Keratinocyte (primary cell): ENCODE measurements around the gene MOG. TPM values are rescaled to one million over a fixed set of nuclear protein-coding genes. Genes with fewer than 3 reads are reported as not detected.

Source experiments
- DNase-seq: peaks from one replicate; pipeline ENCODE4 v3.0.0-alpha.2; 2011; ENCODE audit warnings: low read depth, missing footprints, low spot score
- FAIRE-seq: peaks from 2 replicates; lab custom pipeline; 2011; peaks lifted over from hg19 to GRCh38; lab: Jason Lieb, UNC
- H2AFZ ChIP-seq: 2 replicates; pipeline ENCODE4 v1.6.0; 2012; ENCODE audit warnings: low read length, control low read depth, inconsistent platforms; ENCODE audit not compliant: control insufficient read depth
- H3K27ac ChIP-seq: 2 replicates; pipeline ENCODE4 v1.5.1; 2011; ENCODE audit warnings: low read length; ENCODE audit not compliant: control insufficient read depth, insufficient read depth
- H3K27me3 ChIP-seq: 3 replicates; pipeline ENCODE4 v1.6.0; 2011; ENCODE audit warnings: low read length; ENCODE audit not compliant: control insufficient read depth, insufficient read depth; ENCODE audit errors: extremely low read depth
- H3K36me3 ChIP-seq, 2 experiments: 2 replicates in 1 of 2; 3 replicates in 1 of 2; pipeline ENCODE4 v1.5.1; 2011; ENCODE audit warnings: low read length in 2 of 2, mild to moderate bottlenecking in 1 of 2; ENCODE audit not compliant: control insufficient read depth in 2 of 2, insufficient read depth in 2 of 2; ENCODE audit errors: extremely low read depth in 1 of 2
- H3K4me1 ChIP-seq: 3 replicates; pipeline ENCODE4 v1.5.1; 2011; ENCODE audit warnings: low read length; ENCODE audit not compliant: control insufficient read depth, insufficient read depth; ENCODE audit errors: extremely low read depth
- H3K4me2 ChIP-seq: 3 replicates; pipeline ENCODE4 v1.6.0; 2011; ENCODE audit warnings: low read depth, low read length; ENCODE audit not compliant: control insufficient read depth, insufficient read depth; ENCODE audit errors: extremely low read depth
- H3K4me3 ChIP-seq, 3 experiments: fragments of 200-600 bp in 1 of 3; sonication (generic) in 1 of 3; 2 replicates in 2 of 3; 3 replicates in 1 of 3; pipeline ENCODE4 v1.5.1; 2011 to 2016; ENCODE audit warnings: low read length in 3 of 3, mild to moderate bottlenecking in 3 of 3, control low read depth in 2 of 3, inconsistent platforms in 1 of 3, low read depth in 1 of 3, mixed read lengths in 1 of 3, mixed run types in 1 of 3, moderate library complexity in 1 of 3; ENCODE audit not compliant: control insufficient read depth in 2 of 3, insufficient read depth in 2 of 3; ENCODE audit errors: extremely low read depth in 1 of 3
- H3K79me2 ChIP-seq: 2 replicates; pipeline ENCODE4 v1.6.0; 2012; ENCODE audit warnings: low read length; ENCODE audit not compliant: control insufficient read depth, insufficient read depth
- H3K9ac ChIP-seq: 3 replicates; pipeline ENCODE4 v1.6.0; 2011; ENCODE audit warnings: low read length; ENCODE audit not compliant: control insufficient read depth, insufficient read depth; ENCODE audit errors: extremely low read depth
- H3K9me1 ChIP-seq: 3 replicates; pipeline ENCODE4 v1.6.0; 2011; ENCODE audit warnings: low read length; ENCODE audit not compliant: control insufficient read depth, insufficient read depth; ENCODE audit errors: extremely low read depth
- H3K9me3 ChIP-seq: 2 replicates; pipeline ENCODE4 v1.5.1; 2012; ENCODE audit warnings: low read depth, low read length; ENCODE audit not compliant: control insufficient read depth
- H4K20me1 ChIP-seq: 3 replicates; pipeline ENCODE4 v1.6.0; 2011; ENCODE audit warnings: low read length; ENCODE audit not compliant: control insufficient read depth, insufficient read depth; ENCODE audit errors: extremely low read depth
- EZH2 ChIP-seq: IDR thresholded peaks from one replicate; pipeline ENCODE4 v1.6.1; 2012; ENCODE audit warnings: inconsistent platforms, mild to moderate bottlenecking, low read length, moderate library complexity
- dilution Hi-C: fragments of 300-500 bp; cut with MboI; formaldehyde crosslinking; loops from one replicate; pipeline ENCODE4 v1.7.0; 2020; ENCODE audit warnings: low sequenced_read_pairs; ENCODE audit not compliant: extremely low pct_ligation_motif_present
- polyA plus RNA-seq, 5 experiments: library from polyadenylated mRNA; depleted of rRNA in 3 of 5; stranded (reverse) in 3 of 5; stranded (forward) in 1 of 5; unstranded in 1 of 5; fragments of >200 nt; gene quantifications; 1 replicate in 1 of 5; 2 replicates in 3 of 5; 3 replicates in 1 of 5; pipeline versions ENCODE4 v1.2.1 to v1.2.3, GENCODE V29; 2011 to 2012; ENCODE audit warnings: missing spikeins in 2 of 5, low read depth in 1 of 5, low replicate concordance in 1 of 5
- TF ChIP-seq, protein P1 (sequence below), 3 experiments: IDR thresholded peaks in 1 of 3; conservative IDR thresholded peaks in 1 of 3; optimal IDR thresholded peaks in 1 of 3; 2 replicates in 2 of 3; 3 replicates in 1 of 3; pipeline versions ENCODE3 to v1.5.1; 2011; ENCODE audit warnings: low read length in 3 of 3, mild to moderate bottlenecking in 3 of 3, moderate library complexity in 2 of 3, control low read depth in 1 of 3, inconsistent platforms in 1 of 3; ENCODE audit not compliant: insufficient read depth in 2 of 3; ENCODE audit errors: extremely low read depth in 1 of 3

Gene MOG
- polyA plus RNA-seq, 1 donor (not counting 4 experiments of a cell fraction or from before 2014, with no cell fraction given): not detected

DNA sequence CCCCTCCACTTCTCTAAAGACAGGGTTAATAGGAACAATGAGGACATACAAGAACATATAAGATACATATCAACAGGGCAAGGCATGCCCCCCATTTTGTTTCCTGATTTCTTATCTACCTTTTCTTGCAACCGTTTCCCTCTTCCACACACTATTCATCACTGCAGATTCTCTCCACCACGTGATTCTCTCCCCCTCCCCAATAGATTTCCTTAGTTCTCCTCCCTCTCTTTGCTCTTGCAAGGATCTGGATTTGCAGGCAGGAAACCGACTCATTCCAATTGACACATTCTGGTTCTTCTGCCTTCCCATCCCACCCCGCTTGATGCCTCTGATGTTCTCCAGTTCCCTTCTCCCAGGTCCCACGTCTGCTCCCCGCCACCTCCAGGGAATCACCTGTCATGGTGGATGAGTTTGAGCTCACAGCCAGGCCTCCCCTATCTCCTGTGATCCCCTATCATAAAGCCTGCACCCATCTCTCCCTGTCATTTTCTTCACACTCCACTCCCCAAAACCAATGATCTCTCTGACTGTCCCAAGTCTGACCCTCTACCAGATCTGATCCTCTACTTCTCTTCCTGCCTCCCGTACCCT, 31.5 kb upstream of the MOG start:
- Histone ChIP-seq H3K4me3 (no peak overlapping the region), H3K9ac (no peak overlapping the region), H4K20me1 (no peaks in the 10 kb centered on the region), H3K27me3 (no peaks in the 10 kb centered on the region), H3K79me2 (no peaks in the 10 kb centered on the region), H3K27ac (no peak overlapping the region), H3K36me3 (peaks cover 19 to 26% of the 10 kb centered on the region in 2 experiments), H3K9me3 (no peaks in the 10 kb centered on the region), H3K4me2 (no peak overlapping the region), H2AFZ (no peak overlapping the region), H3K9me1 (no peaks in the 10 kb centered on the region), H3K4me1 (peaks cover 9% of the 10 kb centered on the region)
- dilution Hi-C loops: no loop called here
- no peak for TF ChIP-seq EZH2
- DNase-seq (no peak), FAIRE-seq (no peak)

DNA sequence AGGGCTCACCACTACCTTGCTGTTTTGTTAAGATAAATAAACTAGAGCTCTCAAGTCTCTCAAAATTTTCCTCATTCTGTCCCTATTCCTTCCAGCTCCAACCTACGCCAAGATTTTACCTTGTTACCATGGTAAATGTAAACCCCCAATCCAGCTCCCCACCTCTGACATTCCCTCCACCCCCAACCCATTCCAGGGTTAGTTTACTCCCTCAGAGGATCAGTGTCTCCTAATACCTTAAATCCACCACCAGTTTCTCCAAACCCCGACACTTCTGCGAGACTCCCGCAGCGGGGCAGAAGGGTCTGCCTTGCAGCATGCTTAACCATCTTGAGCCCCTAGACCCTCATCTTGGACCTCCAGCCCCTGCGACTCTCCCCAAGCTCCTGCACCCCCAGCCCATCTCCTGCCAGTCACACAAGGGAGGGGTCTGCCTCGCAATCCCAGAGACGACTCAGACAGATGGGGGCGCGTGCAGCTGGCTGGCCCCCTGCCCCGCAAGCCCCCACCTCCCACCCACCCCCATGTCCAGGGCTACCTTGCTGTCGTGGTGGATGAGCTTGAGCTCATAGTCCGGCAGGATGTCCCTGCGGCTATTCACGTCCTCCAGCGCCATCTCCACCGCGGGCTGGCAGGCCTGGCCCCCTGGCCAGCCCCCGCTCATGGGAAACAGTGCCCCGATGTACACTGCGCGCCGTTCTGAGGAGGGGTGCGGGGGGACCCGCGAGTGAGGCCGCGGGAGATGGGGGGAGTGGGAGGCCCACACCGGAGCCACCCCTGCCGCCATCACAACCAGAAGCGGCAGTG, 29.7 kb upstream of the MOG start:
- H3K36me3 ChIP-seq: peaks cover 9 to 14% of the 10 kb centered on the region in 2 experiments
- no peak overlapping the region for H3K4me3 ChIP-seq
- no peaks in the 10 kb centered on the region for H3K9me3 ChIP-seq
- no peak for DNase-seq
- H2AFZ ChIP-seq: no peak overlapping the region
- no peaks in the 10 kb centered on the region for H3K9me1 ChIP-seq
- FAIRE-seq: no peak
- H3K27me3 ChIP-seq: no peaks in the 10 kb centered on the region
- TF ChIP-seq, protein P1, sequence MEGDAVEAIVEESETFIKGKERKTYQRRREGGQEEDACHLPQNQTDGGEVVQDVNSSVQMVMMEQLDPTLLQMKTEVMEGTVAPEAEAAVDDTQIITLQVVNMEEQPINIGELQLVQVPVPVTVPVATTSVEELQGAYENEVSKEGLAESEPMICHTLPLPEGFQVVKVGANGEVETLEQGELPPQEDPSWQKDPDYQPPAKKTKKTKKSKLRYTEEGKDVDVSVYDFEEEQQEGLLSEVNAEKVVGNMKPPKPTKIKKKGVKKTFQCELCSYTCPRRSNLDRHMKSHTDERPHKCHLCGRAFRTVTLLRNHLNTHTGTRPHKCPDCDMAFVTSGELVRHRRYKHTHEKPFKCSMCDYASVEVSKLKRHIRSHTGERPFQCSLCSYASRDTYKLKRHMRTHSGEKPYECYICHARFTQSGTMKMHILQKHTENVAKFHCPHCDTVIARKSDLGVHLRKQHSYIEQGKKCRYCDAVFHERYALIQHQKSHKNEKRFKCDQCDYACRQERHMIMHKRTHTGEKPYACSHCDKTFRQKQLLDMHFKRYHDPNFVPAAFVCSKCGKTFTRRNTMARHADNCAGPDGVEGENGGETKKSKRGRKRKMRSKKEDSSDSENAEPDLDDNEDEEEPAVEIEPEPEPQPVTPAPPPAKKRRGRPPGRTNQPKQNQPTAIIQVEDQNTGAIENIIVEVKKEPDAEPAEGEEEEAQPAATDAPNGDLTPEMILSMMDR (optimal IDR thresholded peaks at IDR 0.05 in 1 of 3, IDR thresholded peaks at IDR 0.05 in 1 of 3, conservative IDR thresholded peaks at IDR 0.05 in 1 of 3; ENCODE audit: extremely low read depth in 1 of 3, insufficient read depth in 2 of 3, low read length in 3 of 3): no peak
- no peak overlapping the region for H3K9ac ChIP-seq
- H3K27ac ChIP-seq: no peak overlapping the region
- H4K20me1 ChIP-seq: no peaks in the 10 kb centered on the region
- H3K79me2 ChIP-seq: peaks cover 3% of the 10 kb centered on the region
- H3K4me1 ChIP-seq: peaks cover 15% of the 10 kb centered on the region
- dilution Hi-C loops: no loop called here
- H3K4me2 ChIP-seq: no peak overlapping the region
